GM23338 (cell line): ENCODE measurements around the gene SRSF7. TPM values are rescaled to one million over a fixed set of nuclear protein-coding genes. Genes with fewer than 3 reads are reported as not detected.

Experiments
- ATAC-seq: fragments of 200-7000 bp; cut with Tn5 transposase; 3 replicates; pipeline ENCODE4 v1.9.1; 2020
- DNase-seq: peaks from one replicate; pipeline ENCODE4 v3.0.0-alpha.2; 2015; ENCODE audit warnings: low spot score
- H2AFZ ChIP-seq: fragments of 200-600 bp; sonication (generic); 2 replicates; pipeline ENCODE4 v1.8.0; 2016; ENCODE audit warnings: antibody characterized with exemption, mild to moderate bottlenecking, moderate library complexity
- H3F3A ChIP-seq: fragments of 200-600 bp; sonication (generic); replicated peaks from 2 replicates; pipeline ENCODE4 v1.8.0; 2017; ENCODE audit warnings: antibody characterized with exemption, mixed run types, low read depth
- H3K27ac ChIP-seq: fragments of 200-600 bp; sonication (generic); 2 replicates; pipeline ENCODE4 v1.6.1; 2016; ENCODE audit warnings: low read depth
- H3K27me3 ChIP-seq: fragments of 200-600 bp; sonication (generic); 2 replicates; pipeline ENCODE4 v1.8.0; 2016; ENCODE audit warnings: mild to moderate bottlenecking, mixed run types, moderate library complexity; ENCODE audit not compliant: insufficient read depth
- H3K36me3 ChIP-seq: fragments of 200-600 bp; sonication (generic); 2 replicates; pipeline ENCODE4 v1.8.0; 2016; ENCODE audit warnings: mild to moderate bottlenecking; ENCODE audit not compliant: insufficient read depth
- H3K4me1 ChIP-seq: fragments of 200-600 bp; sonication (generic); 2 replicates; pipeline ENCODE4 v1.8.0; 2016; ENCODE audit warnings: mild to moderate bottlenecking, moderate library complexity; ENCODE audit not compliant: insufficient read depth
- H3K4me2 ChIP-seq: fragments of 200-600 bp; sonication (generic); 2 replicates; pipeline ENCODE4 v1.7.1; 2017; ENCODE audit warnings: mixed run types
- H3K4me3 ChIP-seq: fragments of 200-600 bp; sonication (generic); 2 replicates; pipeline ENCODE4 v1.6.1; 2016; ENCODE audit warnings: mixed run types
- H3K79me2 ChIP-seq: fragments of 200-600 bp; sonication (generic); replicated peaks from 2 replicates; pipeline ENCODE4 v1.8.0; 2017; ENCODE audit warnings: mild to moderate bottlenecking; ENCODE audit not compliant: insufficient read depth
- H3K9me2 ChIP-seq: fragments of 200-600 bp; sonication (generic); 2 replicates; pipeline ENCODE4 v1.8.0; 2017; ENCODE audit not compliant: insufficient read depth
- H4K20me1 ChIP-seq: fragments of 200-600 bp; sonication (generic); replicated peaks from 2 replicates; pipeline ENCODE4 v1.8.0; 2017; ENCODE audit warnings: mild to moderate bottlenecking; ENCODE audit not compliant: insufficient read depth
- H3K27ac Mint-ChIP-seq: 2 replicates; pipeline ENCODE4 v1.8.0; 2020; ENCODE audit warnings: inconsistent platforms, mild to moderate bottlenecking, moderate library complexity, mixed read lengths
- H3K27me3 Mint-ChIP-seq: 3 replicates; pipeline ENCODE4 v1.8.0; 2022; ENCODE audit warnings: low read depth, mild to moderate bottlenecking, moderate library complexity, mixed read lengths, inconsistent platforms; ENCODE audit not compliant: insufficient read depth, poor library complexity
- H3K36me3 Mint-ChIP-seq: 3 replicates; pipeline ENCODE4 v1.8.0; 2021; ENCODE audit warnings: low read depth, mild to moderate bottlenecking, inconsistent platforms, moderate library complexity, mixed read lengths
- H3K4me1 Mint-ChIP-seq: 3 replicates; pipeline ENCODE4 v1.8.0; 2020; ENCODE audit warnings: mild to moderate bottlenecking, inconsistent platforms, mixed read lengths
- H3K4me3 Mint-ChIP-seq: 3 replicates; pipeline ENCODE4 v1.8.0; 2021; ENCODE audit warnings: moderate library complexity, mild to moderate bottlenecking, inconsistent platforms, mixed read lengths
- H3K9me3 Mint-ChIP-seq: 3 replicates; pipeline ENCODE4 v1.8.0; 2020; ENCODE audit warnings: moderate library complexity, mild to moderate bottlenecking, inconsistent platforms, mixed read lengths
- CREB1 ChIP-seq: fragments of 250-450 bp; sonication (Bioruptor Pico); IDR thresholded peaks from 2 replicates; pipeline ENCODE4 v1.5.0; 2020; ENCODE audit warnings: low read depth, mild to moderate bottlenecking, moderate library complexity
- CTCF ChIP-seq, 2 experiments: fragments of 200-600 bp in 1 of 2; sonication (generic) in 1 of 2; conservative IDR thresholded peaks; 2 replicates each; pipeline versions ENCODE4 v1.5.1 to v1.6.1; 2016 to 2017; ENCODE audit warnings: antibody characterized with exemption in 2 of 2, low read depth in 2 of 2, mild to moderate bottlenecking in 2 of 2, moderate library complexity in 1 of 2
- ETS1 ChIP-seq: IDR thresholded peaks from 2 replicates; pipeline ENCODE4 v1.6.1; 2016; ENCODE audit warnings: antibody characterized with exemption
- EZH2 ChIP-seq: fragments of 200-600 bp; sonication (generic); IDR thresholded peaks from one replicate; pipeline ENCODE4 v1.8.0; 2017; ENCODE audit warnings: antibody characterized with exemption, mild to moderate bottlenecking, low read depth; ENCODE audit not compliant: unreplicated experiment
- EZH2phosphoT487 ChIP-seq: fragments of 200-600 bp; sonication (generic); IDR thresholded peaks from one replicate; pipeline ENCODE4 v1.8.1; 2018; ENCODE audit warnings: antibody characterized with exemption; ENCODE audit not compliant: unreplicated experiment
- JUNB ChIP-seq: IDR thresholded peaks from one replicate; pipeline ENCODE4 v1.6.1; 2016; ENCODE audit warnings: antibody characterized with exemption; ENCODE audit not compliant: unreplicated experiment
- NANOG ChIP-seq: IDR thresholded peaks from 2 replicates; pipeline ENCODE4 v1.6.1; 2016; ENCODE audit warnings: antibody characterized with exemption, borderline replicate concordance
- POLR2AphosphoS5 ChIP-seq: IDR thresholded peaks from 2 replicates; pipeline ENCODE4 v1.6.1; 2016; ENCODE audit warnings: antibody characterized with exemption, low read depth
- REST ChIP-seq: IDR thresholded peaks from one replicate; pipeline ENCODE4 v1.6.1; 2018; ENCODE audit warnings: antibody characterized with exemption; ENCODE audit not compliant: unreplicated experiment
- STAT1 ChIP-seq: IDR thresholded peaks from one replicate; pipeline ENCODE4 v1.6.1; 2016; ENCODE audit warnings: antibody characterized with exemption; ENCODE audit not compliant: unreplicated experiment
- ZNF114 ChIP-seq: fragments of 250-450 bp; sonication (Bioruptor Pico); IDR thresholded peaks from 2 replicates; pipeline ENCODE4 v1.5.0; 2020; ENCODE audit warnings: mild to moderate bottlenecking, moderate library complexity
- ZNF331 ChIP-seq: fragments of 250-450 bp; sonication (Bioruptor Pico); IDR thresholded peaks from 2 replicates; pipeline ENCODE4 v1.5.0; 2020; ENCODE audit warnings: low read depth, mild to moderate bottlenecking, moderate library complexity
- ZNF462 ChIP-seq: fragments of 250-450 bp; sonication (Bioruptor Pico); IDR thresholded peaks from 2 replicates; pipeline ENCODE4 v1.5.0; 2020; ENCODE audit warnings: mild to moderate bottlenecking, moderate library complexity
- polyA plus RNA-seq: library from polyadenylated mRNA; unstranded; fragments of >200 nt; fragmentation: Nextera tagmentation; extraction: Ambion mirVana; gene quantifications from 2 replicates; pipeline ENCODE4 v1.2.1, GENCODE V29; 2016
- total RNA-seq: library from RNA; depleted of rRNA; stranded (reverse); fragments of >200 nt; shearing (Covaris generic); gene quantifications from 2 replicates; pipeline ENCODE4 v1.2.3, GENCODE V29; 2014

The SRSF7 gene
- total and polyA plus RNA-seq, 2 experiments from 2014 or later = 251 to 572 TPM

- no peak overlapping the region for H3K4me3 Mint-ChIP-seq
- no peak for DNase-seq
- H2AFZ ChIP-seq = no peak overlapping the region
- H3K27me3 ChIP-seq = no peaks in the 10 kb centered on the region
- TF ChIP-seq EZH2phosphoT487 (no peak), POLR2AphosphoS5 (no peak), ETS1 (no peak), ZNF462 (no peak), CTCF (conservative IDR thresholded peaks at IDR 0.05; ENCODE audit: low read depth in 2 of 2) (no peak), ZNF331 (CRISPR knock-in tag) (no peak), EZH2 (no peak), STAT1 (no peak), NANOG (no peak), REST (no peak), ZNF114 (CRISPR knock-in tag) (no peak), CREB1 (CRISPR knock-in tag) (no peak), JUNB (no peak)
- no peaks in the 10 kb centered on the region for H3F3A ChIP-seq
- no peaks in the 10 kb centered on the region for H3K4me1 Mint-ChIP-seq
- H3K9me3 Mint-ChIP-seq = no peaks in the 10 kb centered on the region
- ATAC-seq = no peak
- no peak overlapping the region for H3K27ac ChIP-seq
- no peaks in the 10 kb centered on the region for H3K36me3 ChIP-seq
- H3K79me2 ChIP-seq = no peaks in the 10 kb centered on the region
- no peaks in the 10 kb centered on the region for H3K9me2 ChIP-seq
- peaks cover 3% of the 10 kb centered on the region for H3K27me3 Mint-ChIP-seq
- H3K4me1 ChIP-seq = no peaks in the 10 kb centered on the region
- no peaks in the 10 kb centered on the region for H3K36me3 Mint-ChIP-seq
- no peaks in the 10 kb centered on the region for H4K20me1 ChIP-seq
- H3K4me3 ChIP-seq = no peak overlapping the region
- no peak overlapping the region for H3K27ac Mint-ChIP-seq
- no peak overlapping the region for H3K4me2 ChIP-seq
Measured at GRCh38 chr2:38763228-38763627, 12.1 kb upstream of the SRSF7 start.
